HPDE6-E6E7 (cell line): ENCODE results near the gene NXPH4.

Source experiments
- DNase-seq: peaks from one replicate; pipeline ENCODE4 v3.0.0; 2011; ENCODE audit warnings: missing footprints; ENCODE audit errors: extremely low spot score

The NXPH4 gene

GRCh38 chr12:57273516-57273915 lies 56.9 kb downstream of the NXPH4 start:
- DNase-seq: no peak
